Lower leg skin (tissue), 3 donors: Measurements from ENCODE around the gene SORCS2.

Experiments used
- POLR2A ChIP-seq, 2 donors: fragments of 450-650 bp; IDR thresholded peaks; one replicate each; pipeline ENCODE4 v1.6.1; 2016 to 2017; ENCODE audit warnings: antibody characterized with exemption in 2 of 2, mild to moderate bottlenecking in 1 of 2, moderate library complexity in 1 of 2
- TF ChIP-seq, protein P1 (sequence below), 3 donors: fragments of 450-650 bp; IDR thresholded peaks; one replicate each; pipeline ENCODE4 v1.5.1; 2016; ENCODE audit warnings: antibody characterized with exemption in 3 of 3, mild to moderate bottlenecking in 3 of 3, moderate library complexity in 2 of 3

DNA sequence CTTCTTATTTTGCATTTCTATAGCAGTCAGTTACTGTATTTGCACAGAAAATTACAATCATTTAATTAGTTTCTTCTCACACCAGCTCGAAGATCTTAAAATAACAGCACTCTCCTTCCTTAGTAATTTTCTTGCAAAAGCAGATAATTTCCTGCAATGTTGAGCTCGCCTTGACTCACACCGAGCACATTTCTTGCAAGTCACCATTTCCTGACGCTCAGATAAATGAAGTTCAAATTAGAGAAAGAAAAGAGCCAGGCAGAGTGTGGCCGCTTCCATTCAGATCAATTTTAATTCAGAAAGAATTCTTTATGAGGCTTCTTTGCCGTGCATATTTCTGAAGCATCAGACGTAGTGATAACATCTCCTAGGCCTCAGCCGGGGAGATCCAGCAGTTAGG, 10.1 kb downstream of the SORCS2 start:
- no peak for TF ChIP-seq POLR2A (IDR thresholded peaks at IDR 0.05)
- TF ChIP-seq, protein P1, sequence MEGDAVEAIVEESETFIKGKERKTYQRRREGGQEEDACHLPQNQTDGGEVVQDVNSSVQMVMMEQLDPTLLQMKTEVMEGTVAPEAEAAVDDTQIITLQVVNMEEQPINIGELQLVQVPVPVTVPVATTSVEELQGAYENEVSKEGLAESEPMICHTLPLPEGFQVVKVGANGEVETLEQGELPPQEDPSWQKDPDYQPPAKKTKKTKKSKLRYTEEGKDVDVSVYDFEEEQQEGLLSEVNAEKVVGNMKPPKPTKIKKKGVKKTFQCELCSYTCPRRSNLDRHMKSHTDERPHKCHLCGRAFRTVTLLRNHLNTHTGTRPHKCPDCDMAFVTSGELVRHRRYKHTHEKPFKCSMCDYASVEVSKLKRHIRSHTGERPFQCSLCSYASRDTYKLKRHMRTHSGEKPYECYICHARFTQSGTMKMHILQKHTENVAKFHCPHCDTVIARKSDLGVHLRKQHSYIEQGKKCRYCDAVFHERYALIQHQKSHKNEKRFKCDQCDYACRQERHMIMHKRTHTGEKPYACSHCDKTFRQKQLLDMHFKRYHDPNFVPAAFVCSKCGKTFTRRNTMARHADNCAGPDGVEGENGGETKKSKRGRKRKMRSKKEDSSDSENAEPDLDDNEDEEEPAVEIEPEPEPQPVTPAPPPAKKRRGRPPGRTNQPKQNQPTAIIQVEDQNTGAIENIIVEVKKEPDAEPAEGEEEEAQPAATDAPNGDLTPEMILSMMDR (IDR thresholded peaks at IDR 0.05) = no peak
